Measurements from ENCODE around the gene ITPR3.

Gene ITPR3

GRCh38 chr6:33740204-33740608 is 119.1 kb downstream of the ITPR3 start:
- DNase-seq = no peak

- DNase-seq = no peak
These were observed 119.7 kb downstream of the ITPR3 start for GRCh38 chr6:33740794-33741193.

- no peak for DNase-seq
These were observed 121.0 kb downstream of the ITPR3 start for GRCh38 chr6:33742092-33742491.

- peak in 1 of 2 experiments; percentile 8 for DNase-seq
These were observed 121.7 kb downstream of the ITPR3 start for GRCh38 chr6:33742837-33743236.

GRCh38 chr6:33744001-33744848 is 123.1 kb downstream of the ITPR3 start:
- peak; percentile 64 to 82 for DNase-seq

GRCh38 chr6:33744895-33745546 is 123.9 kb downstream of the ITPR3 start:
- DNase-seq = no peak

- DNase-seq = no peak
These were observed 124.4 kb downstream of the ITPR3 start for GRCh38 chr6:33745548-33745947.
